ENCODE results near the gene GAL3ST2.
"Not testable (repeated sequence)": the region's sequence is repeated elsewhere in the genome, so short reads cannot be mapped to it uniquely, and the experiment has no call there.

Gene GAL3ST2

GRCh38 chr2:241730671-241731293 is 45.8 kb upstream of the GAL3ST2 start:
- no peak overlapping the region for H4K8ac ChIP-seq (ENCODE audit: low read length)
- no peak overlapping the region for H3K23ac ChIP-seq (ENCODE audit: low read length in 2 of 2)
- no peak overlapping the region for H3K4ac ChIP-seq (ENCODE audit: low read depth in 1 of 2, low read length in 2 of 2)
- no peak overlapping the region for H2BK5ac ChIP-seq (ENCODE audit: low read depth, low read length, poor library complexity, severe bottlenecking)
- WGBS = 94% methylated on average over 11 of the region's 12 CpGs
- no peak overlapping the region for H2AK5ac ChIP-seq (ENCODE audit: low read length, severe bottlenecking)
- H3K27me3 ChIP-seq (ENCODE audit: control insufficient read depth in 1 of 2, insufficient read depth in 1 of 2, low read length in 2 of 2) = no peaks in the 10 kb centered on the region
- H4K91ac ChIP-seq (ENCODE audit: low read length) = no peak overlapping the region
- no peak for DNase-seq
- H3K9ac ChIP-seq (ENCODE audit: low read length) = no peak overlapping the region
- H3K14ac ChIP-seq (ENCODE audit: low read length in 2 of 2) = no peak overlapping the region
- no peak overlapping the region for H2BK15ac ChIP-seq (ENCODE audit: low read depth, poor library complexity, severe bottlenecking)
- no peaks in the 10 kb centered on the region for H3K9me3 ChIP-seq (ENCODE audit: control insufficient read depth, low read length)
- H2BK120ac ChIP-seq (ENCODE audit: low read depth, low read length) = no peak overlapping the region
- peaks cover 4% of the 10 kb centered on the region for H3K79me1 ChIP-seq (replicated peaks; ENCODE audit: low read length, poor library complexity, severe bottlenecking)
- no peak overlapping the region for H2BK12ac ChIP-seq (ENCODE audit: low read length in 2 of 2)
- no peak overlapping the region for H3K27ac ChIP-seq (ENCODE audit: low read length, poor library complexity, severe bottlenecking)
- no peak overlapping the region for H3K4me3 ChIP-seq (ENCODE audit: insufficient read depth in 1 of 2, low read depth in 1 of 2, low read length in 2 of 2)
- H3K4me1 ChIP-seq (ENCODE audit: control insufficient read depth, insufficient read depth, low read depth, low read length) = peaks cover 22% of the 10 kb centered on the region
- no peak overlapping the region for H2AFZ ChIP-seq (ENCODE audit: low read depth, low read length)
- H3K18ac ChIP-seq (ENCODE audit: low read depth in 1 of 2, low read length in 2 of 2) = no peak overlapping the region
- peaks cover 7 to 18% of the 10 kb centered on the region in 2 experiments for H3K36me3 ChIP-seq (ENCODE audit: control insufficient read depth in 1 of 2, insufficient read depth in 2 of 2, low read depth in 1 of 2, low read length in 2 of 2)
- H3K4me2 ChIP-seq (ENCODE audit: low read length, poor library complexity, severe bottlenecking) = no peak overlapping the region

GRCh38 chr2:241732513-241733186 is 44.0 kb upstream of the GAL3ST2 start:
- H3K27me3 ChIP-seq (ENCODE audit: control insufficient read depth in 1 of 2, insufficient read depth in 1 of 2, low read length in 2 of 2); H3K27ac ChIP-seq (ENCODE audit: low read length, poor library complexity, severe bottlenecking); H2BK120ac ChIP-seq (ENCODE audit: low read depth, low read length); H2AK5ac ChIP-seq (ENCODE audit: low read length, severe bottlenecking); H2AFZ ChIP-seq (ENCODE audit: low read depth, low read length); H3K18ac ChIP-seq (ENCODE audit: low read depth in 1 of 2, low read length in 2 of 2); H3K4ac ChIP-seq (ENCODE audit: low read depth in 1 of 2, low read length in 2 of 2); H3K9me3 ChIP-seq (ENCODE audit: control insufficient read depth, low read length); H4K8ac ChIP-seq (ENCODE audit: low read length); H2BK12ac ChIP-seq (ENCODE audit: low read length in 2 of 2); H2BK15ac ChIP-seq (ENCODE audit: low read depth, poor library complexity, severe bottlenecking); H3K4me2 ChIP-seq (ENCODE audit: low read length, poor library complexity, severe bottlenecking); H3K4me3 ChIP-seq (ENCODE audit: insufficient read depth in 1 of 2, low read depth in 1 of 2, low read length in 2 of 2); H2BK5ac ChIP-seq (ENCODE audit: low read depth, low read length, poor library complexity, severe bottlenecking); H3K79me1 ChIP-seq (replicated peaks; ENCODE audit: low read length, poor library complexity, severe bottlenecking); H3K23ac ChIP-seq (ENCODE audit: low read length in 2 of 2); H3K9ac ChIP-seq (ENCODE audit: low read length); H3K14ac ChIP-seq (ENCODE audit: low read length in 2 of 2): not testable (repeated sequence)
- DNase-seq = peak; percentile 45
- Histone ChIP-seq H3K4me1 (ENCODE audit: control insufficient read depth, insufficient read depth, low read depth, low read length) (peaks cover 19% of the 10 kb centered on the region), H4K91ac (ENCODE audit: low read length) (peak overlapping the region; percentile 61), H3K36me3 (ENCODE audit: control insufficient read depth in 1 of 2, insufficient read depth in 2 of 2, low read depth in 1 of 2, low read length in 2 of 2) (peaks cover 4 to 13% of the 10 kb centered on the region in 2 experiments)
- 53% methylated on average over 20 of the region's 26 CpGs for WGBS

- H3K9ac ChIP-seq (ENCODE audit: low read length) = peak overlapping the region; percentile 69
- H3K9me3 ChIP-seq (ENCODE audit: control insufficient read depth, low read length) = no peaks in the 10 kb centered on the region
- H3K4ac ChIP-seq (ENCODE audit: low read depth in 1 of 2, low read length in 2 of 2) = peak overlapping the region; percentile 54 to 75
- H2BK15ac ChIP-seq (ENCODE audit: low read depth, poor library complexity, severe bottlenecking) = peak overlapping the region; percentile 95
- no peak overlapping the region for H2BK5ac ChIP-seq (ENCODE audit: low read depth, low read length, poor library complexity, severe bottlenecking)
- H3K4me1 ChIP-seq (ENCODE audit: control insufficient read depth, insufficient read depth, low read depth, low read length) = peaks cover 19% of the 10 kb centered on the region
- peaks cover 12% of the 10 kb centered on the region for H3K79me1 ChIP-seq (replicated peaks; ENCODE audit: low read length, poor library complexity, severe bottlenecking)
- peak overlapping the region; percentile 82 for H4K91ac ChIP-seq (ENCODE audit: low read length)
- H3K27me3 ChIP-seq (ENCODE audit: control insufficient read depth in 1 of 2, insufficient read depth in 1 of 2, low read length in 2 of 2) = no peaks in the 10 kb centered on the region
- WGBS = 85% methylated on average over 10 of the region's 23 CpGs
- peak overlapping the region; percentile 59 to 78 for H3K4me3 ChIP-seq (ENCODE audit: insufficient read depth in 1 of 2, low read depth in 1 of 2, low read length in 2 of 2)
- peak overlapping the region; percentile 91 for H4K8ac ChIP-seq (ENCODE audit: low read length)
- H3K4me2 ChIP-seq (ENCODE audit: low read length, poor library complexity, severe bottlenecking) = peak overlapping the region; percentile 64
- H3K14ac ChIP-seq (ENCODE audit: low read length in 2 of 2) = peak overlapping the region in 1 of 2 experiments; percentile 6
- peaks cover 9 to 13% of the 10 kb centered on the region in 2 experiments for H3K36me3 ChIP-seq (ENCODE audit: control insufficient read depth in 1 of 2, insufficient read depth in 2 of 2, low read depth in 1 of 2, low read length in 2 of 2)
- peak overlapping the region; percentile 58 to 59 for H3K18ac ChIP-seq (ENCODE audit: low read depth in 1 of 2, low read length in 2 of 2)
- no peak overlapping the region for H2AK5ac ChIP-seq (ENCODE audit: low read length, severe bottlenecking)
- DNase-seq = no peak
- H3K27ac ChIP-seq (ENCODE audit: low read length, poor library complexity, severe bottlenecking) = no peak overlapping the region
- peak overlapping the region in 1 of 2 experiments; percentile 51 for H2BK12ac ChIP-seq (ENCODE audit: low read length in 2 of 2)
- H3K23ac ChIP-seq (ENCODE audit: low read length in 2 of 2) = peak overlapping the region in 1 of 2 experiments; percentile 57
- peak overlapping the region; percentile 29 for H2AFZ ChIP-seq (ENCODE audit: low read depth, low read length)
- H2BK120ac ChIP-seq (ENCODE audit: low read depth, low read length) = peak overlapping the region; percentile 23
These were observed 43.0 kb upstream of the GAL3ST2 start for GRCh38 chr2:241733391-241734207.

- H3K9me3 ChIP-seq (ENCODE audit: control insufficient read depth, low read length) = no peaks in the 10 kb centered on the region
- peak overlapping the region; percentile 59 to 78 for H3K4me3 ChIP-seq (ENCODE audit: insufficient read depth in 1 of 2, low read depth in 1 of 2, low read length in 2 of 2)
- H3K27ac ChIP-seq (ENCODE audit: low read length, poor library complexity, severe bottlenecking) = no peak overlapping the region
- H3K9ac ChIP-seq (ENCODE audit: low read length) = peak overlapping the region; percentile 69
- H3K14ac ChIP-seq (ENCODE audit: low read length in 2 of 2) = no peak overlapping the region
- no peaks in the 10 kb centered on the region for H3K27me3 ChIP-seq (ENCODE audit: control insufficient read depth in 1 of 2, insufficient read depth in 1 of 2, low read length in 2 of 2)
- peaks cover 19% of the 10 kb centered on the region for H3K4me1 ChIP-seq (ENCODE audit: control insufficient read depth, insufficient read depth, low read depth, low read length)
- H3K36me3 ChIP-seq (ENCODE audit: control insufficient read depth in 1 of 2, insufficient read depth in 2 of 2, low read depth in 1 of 2, low read length in 2 of 2) = peaks cover 13 to 15% of the 10 kb centered on the region in 2 experiments
- no peak overlapping the region for H2BK5ac ChIP-seq (ENCODE audit: low read depth, low read length, poor library complexity, severe bottlenecking)
- peak overlapping the region; percentile 95 for H2BK15ac ChIP-seq (ENCODE audit: low read depth, poor library complexity, severe bottlenecking)
- peak overlapping the region; percentile 23 for H2BK120ac ChIP-seq (ENCODE audit: low read depth, low read length)
- H3K23ac ChIP-seq (ENCODE audit: low read length in 2 of 2) = peak overlapping the region in 1 of 2 experiments; percentile 57
- H4K8ac ChIP-seq (ENCODE audit: low read length) = peak overlapping the region; percentile 91
- peak overlapping the region; percentile 58 to 59 for H3K18ac ChIP-seq (ENCODE audit: low read depth in 1 of 2, low read length in 2 of 2)
- 6% methylated on average over 25 of the region's 25 CpGs for WGBS
- H3K4ac ChIP-seq (ENCODE audit: low read depth in 1 of 2, low read length in 2 of 2) = peak overlapping the region; percentile 54 to 75
- H2AFZ ChIP-seq (ENCODE audit: low read depth, low read length) = peak overlapping the region; percentile 29
- peak overlapping the region; percentile 82 for H4K91ac ChIP-seq (ENCODE audit: low read length)
- peak overlapping the region in 1 of 2 experiments; percentile 51 for H2BK12ac ChIP-seq (ENCODE audit: low read length in 2 of 2)
- no peak overlapping the region for H2AK5ac ChIP-seq (ENCODE audit: low read length, severe bottlenecking)
- H3K4me2 ChIP-seq (ENCODE audit: low read length, poor library complexity, severe bottlenecking) = peak overlapping the region; percentile 64
- DNase-seq = no peak
- H3K79me1 ChIP-seq (replicated peaks; ENCODE audit: low read length, poor library complexity, severe bottlenecking) = peaks cover 13% of the 10 kb centered on the region
These were observed 42.5 kb upstream of the GAL3ST2 start for GRCh38 chr2:241734208-241734466.
